ENCODE data around the gene NFX1. TPM values are rescaled to one million over a fixed set of nuclear protein-coding genes. Genes with fewer than 3 reads are reported as not detected.

NFX1 gene
- total and polyA plus RNA-seq, 9 donors, result 18.5 to 44.5 (median 34.3) TPM

DNA sequence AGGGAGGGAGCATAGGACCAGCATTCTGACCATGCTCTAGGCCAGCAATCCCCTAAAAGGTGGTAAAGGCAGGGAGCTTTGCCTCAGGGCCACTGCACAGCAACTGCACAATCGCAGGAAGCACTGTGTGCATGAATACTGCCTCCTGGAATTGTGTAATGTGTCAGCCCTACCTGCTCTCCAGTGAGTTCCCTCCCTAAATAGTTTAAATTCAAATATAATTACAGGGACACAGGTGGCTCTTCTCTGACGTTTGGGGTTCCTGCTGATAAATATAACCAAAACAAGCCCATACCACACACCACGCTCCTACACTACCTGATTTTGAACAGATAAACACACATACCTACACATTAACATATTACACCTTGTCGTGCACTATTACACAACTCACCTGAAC, 34.8 kb upstream of the NFX1 start:
- Histone ChIP-seq H3K4me3 (no peak overlapping the region), H3K36me3 (no peaks in the 10 kb centered on the region), H3K9me3 (no peaks in the 10 kb centered on the region), H3K27me3 (no peaks in the 10 kb centered on the region), H3K27ac (no peak overlapping the region), H3K4me1 (ENCODE audit: insufficient read depth) (no peaks in the 10 kb centered on the region)
- DNase-seq, result no peak
- intact Hi-C loops (cut with DNase I), result no loop called here
- TF ChIP-seq POLR2A (IDR thresholded peaks at IDR 0.05) (no peak), EP300 (IDR thresholded peaks at IDR 0.05) (no peak)
- TF ChIP-seq, protein P1, sequence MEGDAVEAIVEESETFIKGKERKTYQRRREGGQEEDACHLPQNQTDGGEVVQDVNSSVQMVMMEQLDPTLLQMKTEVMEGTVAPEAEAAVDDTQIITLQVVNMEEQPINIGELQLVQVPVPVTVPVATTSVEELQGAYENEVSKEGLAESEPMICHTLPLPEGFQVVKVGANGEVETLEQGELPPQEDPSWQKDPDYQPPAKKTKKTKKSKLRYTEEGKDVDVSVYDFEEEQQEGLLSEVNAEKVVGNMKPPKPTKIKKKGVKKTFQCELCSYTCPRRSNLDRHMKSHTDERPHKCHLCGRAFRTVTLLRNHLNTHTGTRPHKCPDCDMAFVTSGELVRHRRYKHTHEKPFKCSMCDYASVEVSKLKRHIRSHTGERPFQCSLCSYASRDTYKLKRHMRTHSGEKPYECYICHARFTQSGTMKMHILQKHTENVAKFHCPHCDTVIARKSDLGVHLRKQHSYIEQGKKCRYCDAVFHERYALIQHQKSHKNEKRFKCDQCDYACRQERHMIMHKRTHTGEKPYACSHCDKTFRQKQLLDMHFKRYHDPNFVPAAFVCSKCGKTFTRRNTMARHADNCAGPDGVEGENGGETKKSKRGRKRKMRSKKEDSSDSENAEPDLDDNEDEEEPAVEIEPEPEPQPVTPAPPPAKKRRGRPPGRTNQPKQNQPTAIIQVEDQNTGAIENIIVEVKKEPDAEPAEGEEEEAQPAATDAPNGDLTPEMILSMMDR (IDR thresholded peaks at IDR 0.05), result no peak
- WGBS, 3 donors, result 77 to 87% (median 84%) methylated on average over 4 of the region's 4 CpGs

GRCh38 chr9:33256236-33256635, 34.1 kb upstream of the NFX1 start:
- Histone ChIP-seq H3K9me3 (no peaks in the 10 kb centered on the region), H3K36me3 (no peaks in the 10 kb centered on the region), H3K4me3 (no peak overlapping the region), H3K27me3 (no peaks in the 10 kb centered on the region), H3K27ac (no peak overlapping the region), H3K4me1 (ENCODE audit: insufficient read depth) (no peaks in the 10 kb centered on the region)
- TF ChIP-seq EP300 (IDR thresholded peaks at IDR 0.05), result no peak
- no peak for TF ChIP-seq POLR2A (IDR thresholded peaks at IDR 0.05)
- TF ChIP-seq, protein P1 (IDR thresholded peaks at IDR 0.05), result no peak
- intact Hi-C loops (cut with DNase I), result no loop called here
- WGBS, 3 donors, result 83 to 92% (median 88%) methylated on average over 2 of the region's 2 CpGs
- DNase-seq, result no peak

- TF ChIP-seq, protein P1 (IDR thresholded peaks at IDR 0.05), result no peak
- no peak for TF ChIP-seq EP300 (IDR thresholded peaks at IDR 0.05)
- no peak overlapping the region for H3K4me3 ChIP-seq
- no peaks in the 10 kb centered on the region for H3K4me1 ChIP-seq (ENCODE audit: insufficient read depth)
- H3K9me3 ChIP-seq, result no peaks in the 10 kb centered on the region
- no peak for DNase-seq
- intact Hi-C loops (cut with DNase I), result no loop called here
- WGBS, 3 donors, result 87 to 90% (median 89%) methylated on average over 4 of the region's 4 CpGs
- no peaks in the 10 kb centered on the region for H3K36me3 ChIP-seq
- no peaks in the 10 kb centered on the region for H3K27me3 ChIP-seq
- no peak overlapping the region for H3K27ac ChIP-seq
Observed at GRCh38 chr9:33257276-33257675, 33.0 kb upstream of the NFX1 start.

GRCh38 chr9:33260372-33260771, 29.9 kb upstream of the NFX1 start:
- no peaks in the 10 kb centered on the region for H3K36me3 ChIP-seq
- no peak for DNase-seq
- 88 to 91% (median 90%) methylated on average over 1 of the region's 1 CpG for WGBS, 3 donors

More at GRCh38 chr9:33260372-33260771, 29.9 kb upstream of the NFX1 start:
- TF ChIP-seq POLR2A (IDR thresholded peaks at IDR 0.05) (no peak), EP300 (IDR thresholded peaks at IDR 0.05) (no peak)
- TF ChIP-seq, protein P1 (IDR thresholded peaks at IDR 0.05), result no peak
- Histone ChIP-seq H3K27me3 (no peaks in the 10 kb centered on the region), H3K9me3 (no peaks in the 10 kb centered on the region), H3K4me1 (ENCODE audit: insufficient read depth) (peaks cover 3% of the 10 kb centered on the region), H3K27ac (no peak overlapping the region), H3K4me3 (no peak overlapping the region)
- intact Hi-C loops (cut with DNase I), result no loop called here
